Memory B cell (primary cell): ENCODE measurements around the gene PRDM16.

ENCODE experiments used
- ATAC-seq: fragments of 150-1000 bp; cut with Tn5 transposase; 2 replicates; pipeline ENCODE4 v1.10.0; 2021; ENCODE audit warnings: low read depth, mild to moderate bottlenecking, moderate library complexity
- DNase-seq, 2 donors: peaks; one replicate each; pipeline ENCODE4 v3.0.0; 2022; ENCODE audit warnings: low spot score in 2 of 2
- H3K27ac Mint-ChIP-seq: one replicate; pipeline ENCODE4 v1.8.0; 2022; ENCODE audit warnings: mild to moderate bottlenecking, moderate library complexity, mixed read lengths
- H3K27me3 Mint-ChIP-seq: one replicate; pipeline ENCODE4 v1.8.0; 2022; ENCODE audit warnings: mixed read lengths
- H3K36me3 Mint-ChIP-seq: one replicate; pipeline ENCODE4 v1.8.0; 2022; ENCODE audit warnings: mild to moderate bottlenecking, mixed read lengths
- H3K4me1 Mint-ChIP-seq: one replicate; pipeline ENCODE4 v1.8.0; 2022; ENCODE audit warnings: mixed read lengths
- H3K4me3 Mint-ChIP-seq: one replicate; pipeline ENCODE4 v1.8.0; 2022; ENCODE audit warnings: mild to moderate bottlenecking, moderate library complexity, mixed read lengths
- H3K9me3 Mint-ChIP-seq: one replicate; pipeline ENCODE4 v1.8.0; 2022; ENCODE audit warnings: mixed read lengths

PRDM16 gene

GRCh38 chr1:3125546-3126368, 56.8 kb downstream of the PRDM16 start:
- Mint-ChIP-seq H3K27ac (no peak overlapping the region), H3K4me1 (peaks cover 5% of the 10 kb centered on the region), H3K27me3 (peaks cover 5% of the 10 kb centered on the region), H3K36me3 (no peaks in the 10 kb centered on the region), H3K9me3 (no peaks in the 10 kb centered on the region), H3K4me3 (no peak overlapping the region)
- DNase-seq (no peak), ATAC-seq (no peak)

DNA sequence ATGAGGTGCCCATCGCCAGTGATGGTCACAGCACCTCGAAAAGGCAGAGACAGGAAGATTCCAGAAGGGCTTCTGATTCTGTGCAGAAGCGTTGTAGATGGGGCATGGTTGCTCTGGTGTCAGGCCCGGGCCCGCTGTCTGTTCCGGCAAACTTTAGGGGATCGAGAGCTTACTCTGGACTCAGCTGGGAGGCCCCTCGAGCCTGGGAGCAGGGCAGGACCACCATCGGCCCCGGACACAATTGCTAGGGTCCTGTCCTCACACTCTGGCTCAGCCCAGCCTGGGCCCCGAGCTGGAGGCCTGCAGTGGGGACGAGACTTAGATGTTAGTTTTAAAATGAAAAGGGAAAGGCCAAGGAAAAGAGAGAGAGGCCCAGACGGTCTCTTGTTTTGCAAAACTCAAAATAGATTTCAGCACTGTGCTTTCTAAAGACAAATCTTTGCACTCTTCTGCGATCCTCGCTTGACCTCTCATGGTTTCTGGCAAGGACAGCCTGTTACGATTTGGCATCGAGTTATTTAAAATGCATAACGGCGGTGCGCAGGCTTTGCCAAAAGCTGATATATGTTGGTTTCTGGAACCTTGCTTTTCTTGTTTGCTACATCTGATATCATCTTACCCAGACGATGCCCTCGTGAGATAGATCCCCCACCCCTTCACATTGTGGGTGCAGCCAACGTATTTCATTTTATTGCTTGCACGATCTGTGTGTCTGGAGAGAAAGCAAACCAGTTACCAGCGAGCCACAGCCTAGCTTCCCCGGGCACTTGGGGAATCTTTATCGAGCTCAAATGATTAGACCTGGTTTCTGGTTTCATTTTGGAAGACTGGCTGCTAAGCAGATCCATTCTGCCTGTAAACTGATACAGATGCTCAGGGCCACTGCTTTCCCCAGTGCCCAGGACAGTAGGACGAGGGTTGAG, 58.0 kb downstream of the PRDM16 start:
- H3K36me3 Mint-ChIP-seq: no peaks in the 10 kb centered on the region
- peaks cover 5% of the 10 kb centered on the region for H3K4me1 Mint-ChIP-seq
- no peak for ATAC-seq
- DNase-seq: no peak
- peaks cover 4% of the 10 kb centered on the region for H3K27me3 Mint-ChIP-seq
- no peak overlapping the region for H3K4me3 Mint-ChIP-seq
- H3K9me3 Mint-ChIP-seq: no peaks in the 10 kb centered on the region
- no peak overlapping the region for H3K27ac Mint-ChIP-seq

DNA sequence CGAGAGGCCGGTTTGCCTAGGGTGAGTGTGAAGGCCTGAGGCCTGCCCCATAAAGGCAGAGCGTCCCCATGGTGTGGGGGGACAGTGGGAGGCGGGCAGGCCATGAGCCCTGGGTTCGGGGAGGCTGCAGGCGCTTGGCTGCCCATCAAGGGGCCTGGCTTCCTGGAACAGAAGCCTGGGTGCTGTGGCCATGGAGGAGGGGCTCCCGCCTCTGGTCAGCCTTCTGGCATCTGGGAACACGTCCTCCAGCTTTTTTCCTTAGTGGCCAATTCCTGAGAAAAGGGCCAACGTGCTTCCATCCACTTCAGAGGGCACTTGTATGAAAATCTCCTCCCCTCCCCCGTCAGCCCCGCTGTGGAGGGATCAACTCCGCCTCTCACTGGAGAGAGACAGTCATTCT, 58.7 kb downstream of the PRDM16 start:
- no peak for DNase-seq
- ATAC-seq: no peak
- Mint-ChIP-seq H3K27ac (no peak overlapping the region), H3K27me3 (peaks cover 5% of the 10 kb centered on the region), H3K4me3 (no peak overlapping the region), H3K9me3 (no peaks in the 10 kb centered on the region), H3K4me1 (peaks cover 5% of the 10 kb centered on the region), H3K36me3 (no peaks in the 10 kb centered on the region)

GRCh38 chr1:3128431-3129132, 59.6 kb downstream of the PRDM16 start:
- no peaks in the 10 kb centered on the region for H3K9me3 Mint-ChIP-seq
- H3K36me3 Mint-ChIP-seq: no peaks in the 10 kb centered on the region
- H3K4me3 Mint-ChIP-seq: no peak overlapping the region
- H3K27ac Mint-ChIP-seq: no peak overlapping the region
- peaks cover 5% of the 10 kb centered on the region for H3K27me3 Mint-ChIP-seq
- H3K4me1 Mint-ChIP-seq: peaks cover 5% of the 10 kb centered on the region
- ATAC-seq (no peak), DNase-seq (no peak)

DNA sequence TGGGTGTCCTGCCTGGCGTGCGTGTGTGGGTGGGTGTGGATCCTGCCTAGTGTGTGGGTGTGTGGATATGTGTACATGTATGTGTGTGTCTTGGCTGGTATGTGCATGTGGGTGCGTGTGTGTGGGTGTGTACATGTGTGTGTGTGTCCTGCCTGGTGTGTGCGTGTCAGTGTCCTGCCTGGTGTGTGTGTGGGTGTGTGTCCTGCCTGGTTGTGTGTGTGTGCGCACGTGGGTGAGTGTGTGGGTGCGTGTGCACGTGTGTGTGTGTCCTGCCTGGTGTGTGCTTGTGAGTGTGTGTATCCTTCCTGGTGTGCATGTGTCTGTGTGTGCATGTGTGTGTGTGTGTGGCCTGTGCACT, 60.1 kb downstream of the PRDM16 start:
- H3K4me3 Mint-ChIP-seq: no peak overlapping the region
- H3K36me3 Mint-ChIP-seq: no peaks in the 10 kb centered on the region

GRCh38 chr1:3130268-3130667, 61.3 kb downstream of the PRDM16 start:
- DNase-seq (no peak), ATAC-seq (no peak)
- Mint-ChIP-seq H3K4me1 (peaks cover 5% of the 10 kb centered on the region), H3K27ac (no peak overlapping the region), H3K27me3 (peaks cover 5% of the 10 kb centered on the region), H3K9me3 (no peaks in the 10 kb centered on the region), H3K4me3 (no peak overlapping the region), H3K36me3 (no peaks in the 10 kb centered on the region)

More for the DNA sequence above, 60.1 kb downstream of the PRDM16 start:
- ATAC-seq: no peak
- no peak overlapping the region for H3K27ac Mint-ChIP-seq
- H3K4me1 Mint-ChIP-seq: peaks cover 5% of the 10 kb centered on the region
- no peak for DNase-seq
- H3K27me3 Mint-ChIP-seq: peaks cover 5% of the 10 kb centered on the region
- H3K9me3 Mint-ChIP-seq: no peaks in the 10 kb centered on the region

DNA sequence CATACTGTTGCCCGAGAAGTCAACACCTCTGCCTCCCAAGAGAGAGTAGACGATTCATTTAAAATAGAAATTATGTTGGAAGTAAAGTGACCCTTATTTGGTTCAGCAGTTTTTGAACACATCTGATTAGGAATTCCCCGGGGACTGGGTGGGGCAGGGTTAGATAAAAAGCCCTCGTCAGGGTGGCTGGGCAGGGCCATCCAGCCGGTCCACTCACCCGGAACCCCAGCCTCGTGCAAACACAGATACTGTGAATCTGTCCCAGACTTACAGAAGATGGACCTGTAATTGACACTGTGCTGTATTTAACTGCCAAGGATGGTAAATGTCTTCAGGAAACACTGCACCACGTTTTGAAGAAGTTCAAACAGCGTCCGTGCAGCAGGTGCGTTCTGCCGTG, 63.7 kb downstream of the PRDM16 start:
- Mint-ChIP-seq H3K36me3 (no peaks in the 10 kb centered on the region), H3K4me3 (no peak overlapping the region), H3K27me3 (peaks cover 8% of the 10 kb centered on the region), H3K27ac (no peak overlapping the region), H3K4me1 (peaks cover 5% of the 10 kb centered on the region), H3K9me3 (no peaks in the 10 kb centered on the region)
- no peak for ATAC-seq
- DNase-seq: no peak

DNA sequence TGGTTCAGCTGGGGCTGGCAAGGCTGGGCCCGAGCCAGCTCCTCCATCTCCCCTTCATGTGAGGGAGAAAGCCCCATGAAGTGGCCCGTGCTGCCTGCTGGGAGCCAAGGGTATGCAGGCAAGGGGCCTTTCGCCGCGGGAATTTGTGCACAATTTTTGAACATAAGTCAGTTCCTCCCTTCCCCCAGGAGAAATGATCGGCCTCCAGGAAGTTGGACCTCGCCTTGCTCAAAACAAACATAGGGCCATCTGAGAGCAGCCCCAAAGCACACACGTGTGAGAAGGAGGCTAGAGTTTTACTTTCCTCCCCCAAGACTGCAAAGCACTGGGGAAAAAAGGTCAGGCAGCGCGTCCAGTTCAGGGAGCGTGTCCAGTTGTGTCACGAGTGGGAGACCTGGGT, 64.7 kb downstream of the PRDM16 start:
- H3K9me3 Mint-ChIP-seq: no peaks in the 10 kb centered on the region
- H3K4me1 Mint-ChIP-seq: peaks cover 5% of the 10 kb centered on the region
- no peak for DNase-seq
- no peak overlapping the region for H3K27ac Mint-ChIP-seq
- no peak for ATAC-seq
- no peaks in the 10 kb centered on the region for H3K36me3 Mint-ChIP-seq
- peaks cover 8% of the 10 kb centered on the region for H3K27me3 Mint-ChIP-seq
- no peak overlapping the region for H3K4me3 Mint-ChIP-seq

DNA sequence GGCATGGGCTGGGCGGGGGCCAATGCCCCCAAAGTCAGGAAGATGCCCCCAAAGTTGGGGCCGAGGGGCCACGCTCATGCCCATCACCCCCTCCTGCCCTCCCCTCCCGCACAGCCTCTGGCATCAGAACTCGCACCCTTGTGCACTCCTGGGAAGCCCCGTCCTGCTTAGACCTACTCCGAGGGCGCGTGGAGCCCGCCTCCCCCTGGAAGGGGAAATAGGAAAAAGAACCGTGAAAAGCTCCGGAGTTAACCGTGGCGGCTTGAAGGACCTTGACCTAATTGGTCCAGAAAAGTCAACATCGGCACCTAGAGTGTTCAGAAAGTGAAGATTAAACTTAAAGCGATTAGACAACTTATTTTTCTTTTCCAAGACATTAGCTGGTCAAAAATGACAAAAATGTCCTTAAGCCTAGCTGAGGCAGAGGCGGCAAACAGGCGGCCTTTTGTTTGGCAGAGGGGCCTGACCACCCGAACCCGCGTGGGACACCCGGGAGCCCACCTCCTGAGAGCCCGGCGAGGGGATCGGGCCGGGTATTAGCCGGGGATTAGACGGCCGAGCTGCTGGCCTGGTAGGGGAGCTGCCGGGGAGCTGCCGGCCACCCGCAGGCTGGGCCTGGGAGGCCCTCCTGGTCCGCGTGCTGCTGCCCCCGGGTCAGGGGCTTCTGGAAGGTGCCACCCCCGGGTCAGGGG, 65.5 kb downstream of the PRDM16 start:
- no peak overlapping the region for H3K27ac Mint-ChIP-seq
- no peaks in the 10 kb centered on the region for H3K36me3 Mint-ChIP-seq
- no peak for ATAC-seq
- H3K9me3 Mint-ChIP-seq: no peaks in the 10 kb centered on the region
- no peak overlapping the region for H3K4me3 Mint-ChIP-seq
- H3K4me1 Mint-ChIP-seq: no peaks in the 10 kb centered on the region
- no peak for DNase-seq
- H3K27me3 Mint-ChIP-seq: peaks cover 5% of the 10 kb centered on the region

DNA sequence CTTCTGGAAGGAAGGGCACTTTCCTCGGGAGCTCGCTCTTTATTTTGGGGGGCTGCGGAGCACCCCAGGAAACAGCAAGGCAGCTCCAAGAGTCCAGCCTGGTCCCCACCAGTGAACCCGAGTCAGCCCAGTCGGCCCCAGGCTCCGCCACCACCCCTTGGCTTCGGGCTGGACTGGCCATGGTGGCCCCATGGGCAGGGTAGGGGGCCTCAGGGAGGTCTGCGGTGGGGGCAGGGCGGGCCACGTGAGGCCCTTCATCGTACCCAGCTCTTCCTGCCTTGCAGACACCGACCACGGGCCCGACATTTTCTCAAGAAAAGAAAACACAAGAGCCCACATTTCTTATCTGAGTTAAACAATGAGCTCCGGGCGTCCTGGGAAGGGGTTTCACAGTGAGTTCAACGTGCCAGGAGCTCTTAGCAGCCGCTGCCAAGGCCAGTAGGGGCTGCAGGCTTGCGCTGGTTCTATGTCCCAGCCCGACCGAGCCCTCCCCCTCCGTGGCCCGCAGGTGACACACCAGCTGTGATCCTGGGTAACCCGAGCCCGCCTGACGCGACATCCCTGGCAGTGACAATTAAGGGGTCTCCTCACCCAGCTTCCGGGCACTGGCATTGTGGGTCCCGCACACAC, 66.2 kb downstream of the PRDM16 start:
- no peak overlapping the region for H3K27ac Mint-ChIP-seq
- no peaks in the 10 kb centered on the region for H3K36me3 Mint-ChIP-seq
- H3K4me1 Mint-ChIP-seq: no peaks in the 10 kb centered on the region
- DNase-seq (no peak), ATAC-seq (no peak)
- peaks cover 5% of the 10 kb centered on the region for H3K27me3 Mint-ChIP-seq
- H3K4me3 Mint-ChIP-seq: no peak overlapping the region
- H3K9me3 Mint-ChIP-seq: no peaks in the 10 kb centered on the region

GRCh38 chr1:3135744-3136455, 66.9 kb downstream of the PRDM16 start:
- Mint-ChIP-seq H3K27ac (no peak overlapping the region), H3K4me1 (no peaks in the 10 kb centered on the region), H3K27me3 (peaks cover 5% of the 10 kb centered on the region), H3K4me3 (no peak overlapping the region), H3K36me3 (no peaks in the 10 kb centered on the region), H3K9me3 (no peaks in the 10 kb centered on the region)
- no peak for ATAC-seq
- DNase-seq: no peak

GRCh38 chr1:3136532-3136931, 67.5 kb downstream of the PRDM16 start:
- no peak for ATAC-seq

More at GRCh38 chr1:3136532-3136931, 67.5 kb downstream of the PRDM16 start:
- Mint-ChIP-seq H3K27me3 (peaks cover 5% of the 10 kb centered on the region), H3K27ac (no peak overlapping the region), H3K9me3 (no peaks in the 10 kb centered on the region), H3K4me1 (no peaks in the 10 kb centered on the region), H3K4me3 (no peak overlapping the region), H3K36me3 (no peaks in the 10 kb centered on the region)
- no peak for DNase-seq
